ENCODE results near the gene ZBTB20.

DNA sequence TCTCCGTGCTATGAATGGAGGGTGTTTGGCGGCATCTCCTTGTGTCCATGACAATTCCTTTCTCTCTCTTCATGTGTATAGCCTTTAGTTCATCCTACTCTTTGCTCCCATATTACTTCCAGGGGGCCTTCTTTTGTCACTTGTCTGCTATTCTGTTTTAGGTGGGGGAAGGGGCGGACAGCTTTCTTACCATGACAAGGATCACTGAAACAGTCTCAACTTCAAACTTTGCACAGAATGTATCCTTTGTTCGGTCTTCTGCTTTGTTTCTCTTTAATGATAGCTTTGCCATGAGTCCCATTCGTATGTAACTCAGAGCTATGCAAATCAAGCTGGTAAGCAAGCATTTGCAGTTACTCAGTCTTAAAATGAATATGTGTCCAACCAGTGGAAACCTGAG, 559.1 kb downstream of the ZBTB20 start:
- TF ChIP-seq, protein P1, sequence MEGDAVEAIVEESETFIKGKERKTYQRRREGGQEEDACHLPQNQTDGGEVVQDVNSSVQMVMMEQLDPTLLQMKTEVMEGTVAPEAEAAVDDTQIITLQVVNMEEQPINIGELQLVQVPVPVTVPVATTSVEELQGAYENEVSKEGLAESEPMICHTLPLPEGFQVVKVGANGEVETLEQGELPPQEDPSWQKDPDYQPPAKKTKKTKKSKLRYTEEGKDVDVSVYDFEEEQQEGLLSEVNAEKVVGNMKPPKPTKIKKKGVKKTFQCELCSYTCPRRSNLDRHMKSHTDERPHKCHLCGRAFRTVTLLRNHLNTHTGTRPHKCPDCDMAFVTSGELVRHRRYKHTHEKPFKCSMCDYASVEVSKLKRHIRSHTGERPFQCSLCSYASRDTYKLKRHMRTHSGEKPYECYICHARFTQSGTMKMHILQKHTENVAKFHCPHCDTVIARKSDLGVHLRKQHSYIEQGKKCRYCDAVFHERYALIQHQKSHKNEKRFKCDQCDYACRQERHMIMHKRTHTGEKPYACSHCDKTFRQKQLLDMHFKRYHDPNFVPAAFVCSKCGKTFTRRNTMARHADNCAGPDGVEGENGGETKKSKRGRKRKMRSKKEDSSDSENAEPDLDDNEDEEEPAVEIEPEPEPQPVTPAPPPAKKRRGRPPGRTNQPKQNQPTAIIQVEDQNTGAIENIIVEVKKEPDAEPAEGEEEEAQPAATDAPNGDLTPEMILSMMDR (IDR thresholded peaks at IDR 0.05; ENCODE audit: poor library complexity, severe bottlenecking): no peak
- TF ChIP-seq SMC3 (conservative IDR thresholded peaks at IDR 0.05; ENCODE audit: poor library complexity) (no peak), RAD21 (conservative IDR thresholded peaks at IDR 0.05) (no peak), EP300 (conservative IDR thresholded peaks at IDR 0.05; ENCODE audit: poor library complexity, severe bottlenecking) (no peak), TAF1 (IDR thresholded peaks at IDR 0.05; ENCODE audit: low read depth) (no peak), POLR2AphosphoS5 (IDR thresholded peaks at IDR 0.05) (no peak)
- TF ChIP-seq, protein P2, sequence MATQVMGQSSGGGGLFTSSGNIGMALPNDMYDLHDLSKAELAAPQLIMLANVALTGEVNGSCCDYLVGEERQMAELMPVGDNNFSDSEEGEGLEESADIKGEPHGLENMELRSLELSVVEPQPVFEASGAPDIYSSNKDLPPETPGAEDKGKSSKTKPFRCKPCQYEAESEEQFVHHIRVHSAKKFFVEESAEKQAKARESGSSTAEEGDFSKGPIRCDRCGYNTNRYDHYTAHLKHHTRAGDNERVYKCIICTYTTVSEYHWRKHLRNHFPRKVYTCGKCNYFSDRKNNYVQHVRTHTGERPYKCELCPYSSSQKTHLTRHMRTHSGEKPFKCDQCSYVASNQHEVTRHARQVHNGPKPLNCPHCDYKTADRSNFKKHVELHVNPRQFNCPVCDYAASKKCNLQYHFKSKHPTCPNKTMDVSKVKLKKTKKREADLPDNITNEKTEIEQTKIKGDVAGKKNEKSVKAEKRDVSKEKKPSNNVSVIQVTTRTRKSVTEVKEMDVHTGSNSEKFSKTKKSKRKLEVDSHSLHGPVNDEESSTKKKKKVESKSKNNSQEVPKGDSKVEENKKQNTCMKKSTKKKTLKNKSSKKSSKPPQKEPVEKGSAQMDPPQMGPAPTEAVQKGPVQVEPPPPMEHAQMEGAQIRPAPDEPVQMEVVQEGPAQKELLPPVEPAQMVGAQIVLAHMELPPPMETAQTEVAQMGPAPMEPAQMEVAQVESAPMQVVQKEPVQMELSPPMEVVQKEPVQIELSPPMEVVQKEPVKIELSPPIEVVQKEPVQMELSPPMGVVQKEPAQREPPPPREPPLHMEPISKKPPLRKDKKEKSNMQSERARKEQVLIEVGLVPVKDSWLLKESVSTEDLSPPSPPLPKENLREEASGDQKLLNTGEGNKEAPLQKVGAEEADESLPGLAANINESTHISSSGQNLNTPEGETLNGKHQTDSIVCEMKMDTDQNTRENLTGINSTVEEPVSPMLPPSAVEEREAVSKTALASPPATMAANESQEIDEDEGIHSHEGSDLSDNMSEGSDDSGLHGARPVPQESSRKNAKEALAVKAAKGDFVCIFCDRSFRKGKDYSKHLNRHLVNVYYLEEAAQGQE (IDR thresholded peaks at IDR 0.05; ENCODE audit: borderline replicate concordance): no peak

Data from neural cell (in vitro differentiated cells).